Activated naive CD4-positive, alpha-beta T cell treated with anti-CD3 and anti-CD28 coated beads for 36 hours (primary cell): ENCODE data around the gene CXCL8. TPM values are rescaled to one million over a fixed set of nuclear protein-coding genes. Genes with fewer than 3 reads are reported as not detected.
"Not testable (repeated sequence)": the region's sequence is repeated elsewhere in the genome, so short reads cannot be mapped to it uniquely, and the experiment has no call there.

Experiments
- CTCF ChIA-PET: fragments of 350-600 bp; sonication (Branson Sonifier 250); formaldehyde crosslinking; loops from one replicate; lab custom pipeline; 2021; ENCODE audit warnings: antibody characterized with exemption; lab: Charles Lee
- DNase-seq: peaks from one replicate; pipeline ENCODE4 v3.0.0-alpha.2; 2020
- H3K27ac Mint-ChIP-seq: one replicate; pipeline ENCODE4 v1.8.0; 2021; ENCODE audit warnings: mild to moderate bottlenecking, mixed read lengths
- H3K27me3 Mint-ChIP-seq: one replicate; pipeline ENCODE4 v1.8.0; 2021; ENCODE audit warnings: low read depth, mixed read lengths
- H3K36me3 Mint-ChIP-seq: one replicate; pipeline ENCODE4 v1.8.0; 2021; ENCODE audit warnings: low read depth, mixed read lengths
- H3K4me1 Mint-ChIP-seq: one replicate; pipeline ENCODE4 v1.8.0; 2021; ENCODE audit warnings: low read depth, mixed read lengths
- H3K4me3 Mint-ChIP-seq: one replicate; pipeline ENCODE4 v1.8.0; 2021; ENCODE audit warnings: mild to moderate bottlenecking, moderate library complexity, mixed read lengths
- H3K9me3 Mint-ChIP-seq: one replicate; pipeline ENCODE4 v1.8.0; 2021; ENCODE audit warnings: mixed read lengths
- intact Hi-C: fragments of 100-400 bp; cut with micrococcal nuclease; formaldehyde crosslinking; loops from one replicate; pipeline ENCODE4 v1.15.1; 2023
- total RNA-seq, 2 experiments: library from RNA; stranded (reverse); gene quantifications; one replicate each; pipeline ENCODE4 v1.2.3, GENCODE V29; 2021

Gene CXCL8
- total RNA-seq, result not detected

GRCh38 chr4:73740353-73740778 lies at the start of gene CXCL8:
Gene CXCL8 (plus strand): TSS chr4:73740569. CDS start chr4:73740659, 90 bp downstream.
- no peak within 1 kb of the TSS for H3K4me3 Mint-ChIP-seq
- no peaks in the 10 kb centered on the region for H3K9me3 Mint-ChIP-seq
- no peak for DNase-seq
- intact Hi-C loops, result no loop called here
- no peaks in the 10 kb centered on the region for H3K27me3 Mint-ChIP-seq
- no peaks in the 10 kb centered on the region for H3K4me1 Mint-ChIP-seq
- H3K27ac Mint-ChIP-seq, result no peak within 1 kb of the TSS
- H3K36me3 Mint-ChIP-seq, result no peaks in the 10 kb centered on the region
- CTCF ChIA-PET, result interaction anchor here (0.6 kb wide), 1 partner anchor 13 kb away, joined by 3 read pairs; no protein-coding TSS in a partner anchor

- H3K27ac Mint-ChIP-seq, H3K4me3 Mint-ChIP-seq, intact Hi-C loops, H3K27me3 Mint-ChIP-seq, H3K4me1 Mint-ChIP-seq, CTCF ChIA-PET, H3K9me3 Mint-ChIP-seq, H3K36me3 Mint-ChIP-seq, DNase-seq: not testable (repeated sequence)
Observed at GRCh38 chr4:73691201-73691600, 49.2 kb upstream of the CXCL8 start.

- Mint-ChIP-seq H3K36me3 (no peaks in the 10 kb centered on the region), H3K27me3 (no peaks in the 10 kb centered on the region), H3K27ac (no peak overlapping the region), H3K4me3 (no peak overlapping the region), H3K9me3 (peaks cover 3% of the 10 kb centered on the region), H3K4me1 (no peaks in the 10 kb centered on the region)
- DNase-seq, result no peak
- intact Hi-C loops, result no loop called here
- CTCF ChIA-PET, result no interaction called here
Observed at GRCh38 chr4:73691759-73692158, 48.6 kb upstream of the CXCL8 start.

- intact Hi-C loops, result no loop called here
- Mint-ChIP-seq H3K27ac (no peak overlapping the region), H3K36me3 (no peaks in the 10 kb centered on the region), H3K4me3 (no peak overlapping the region), H3K27me3 (no peaks in the 10 kb centered on the region), H3K4me1 (no peaks in the 10 kb centered on the region), H3K9me3 (peaks cover 3% of the 10 kb centered on the region)
- DNase-seq, result no peak
- CTCF ChIA-PET, result no interaction called here
Observed at GRCh38 chr4:73692254-73692653, 48.1 kb upstream of the CXCL8 start.

GRCh38 chr4:73692701-73693100 lies 47.7 kb upstream of the CXCL8 start:
- peaks cover 3% of the 10 kb centered on the region for H3K9me3 Mint-ChIP-seq
- CTCF ChIA-PET, result interaction anchor here (0.6 kb wide), 1 partner anchor 39 kb away, joined by 3 read pairs; no protein-coding TSS in a partner anchor
- no peak overlapping the region for H3K4me3 Mint-ChIP-seq
- DNase-seq, result no peak
- H3K4me1 Mint-ChIP-seq, result no peaks in the 10 kb centered on the region
- no peak overlapping the region for H3K27ac Mint-ChIP-seq
- H3K36me3 Mint-ChIP-seq, result no peaks in the 10 kb centered on the region
- H3K27me3 Mint-ChIP-seq, result no peaks in the 10 kb centered on the region
- intact Hi-C loops, result no loop called here

- H3K27ac Mint-ChIP-seq, result no peak overlapping the region
- H3K4me3 Mint-ChIP-seq, result no peak overlapping the region
- no peak for DNase-seq
- intact Hi-C loops, result no loop called here
- CTCF ChIA-PET, result no interaction called here
- H3K36me3 Mint-ChIP-seq, result no peaks in the 10 kb centered on the region
- H3K4me1 Mint-ChIP-seq, result no peaks in the 10 kb centered on the region
- H3K27me3 Mint-ChIP-seq, result no peaks in the 10 kb centered on the region
- peaks cover 3% of the 10 kb centered on the region for H3K9me3 Mint-ChIP-seq
Observed at GRCh38 chr4:73693811-73694210, 46.6 kb upstream of the CXCL8 start.

GRCh38 chr4:73698217-73698616 lies 42.2 kb upstream of the CXCL8 start:
- Mint-ChIP-seq H3K36me3 (no peaks in the 10 kb centered on the region), H3K27ac (no peak overlapping the region), H3K4me1 (no peaks in the 10 kb centered on the region), H3K27me3 (no peaks in the 10 kb centered on the region), H3K9me3 (no peaks in the 10 kb centered on the region), H3K4me3 (no peak overlapping the region)
- CTCF ChIA-PET, result no interaction called here
- intact Hi-C loops, result no loop called here
- DNase-seq, result no peak

GRCh38 chr4:73701116-73701515 lies 39.3 kb upstream of the CXCL8 start:
- no peak for DNase-seq
- Mint-ChIP-seq H3K9me3 (no peaks in the 10 kb centered on the region), H3K4me3 (no peak overlapping the region), H3K4me1 (no peaks in the 10 kb centered on the region), H3K27me3 (no peaks in the 10 kb centered on the region), H3K36me3 (no peaks in the 10 kb centered on the region), H3K27ac (no peak overlapping the region)
- CTCF ChIA-PET, result no interaction called here
- intact Hi-C loops, result no loop called here

GRCh38 chr4:73702796-73703287 lies 37.5 kb upstream of the CXCL8 start:
- no peaks in the 10 kb centered on the region for H3K36me3 Mint-ChIP-seq
- no peaks in the 10 kb centered on the region for H3K9me3 Mint-ChIP-seq
- intact Hi-C loops, result no loop called here
- H3K4me3 Mint-ChIP-seq, result no peak overlapping the region
- H3K27me3 Mint-ChIP-seq, result no peaks in the 10 kb centered on the region
- no peaks in the 10 kb centered on the region for H3K4me1 Mint-ChIP-seq
- no peak overlapping the region for H3K27ac Mint-ChIP-seq
- CTCF ChIA-PET, result no interaction called here
- DNase-seq, result no peak

GRCh38 chr4:73703320-73703719 lies 37.0 kb upstream of the CXCL8 start:
- no peaks in the 10 kb centered on the region for H3K27me3 Mint-ChIP-seq
- H3K27ac Mint-ChIP-seq, result no peak overlapping the region
- DNase-seq, result no peak
- no peaks in the 10 kb centered on the region for H3K36me3 Mint-ChIP-seq
- CTCF ChIA-PET, result no interaction called here
- no peak overlapping the region for H3K4me3 Mint-ChIP-seq
- intact Hi-C loops, result no loop called here
- no peaks in the 10 kb centered on the region for H3K9me3 Mint-ChIP-seq
- H3K4me1 Mint-ChIP-seq, result no peaks in the 10 kb centered on the region

- H3K27ac Mint-ChIP-seq, result no peak overlapping the region
- H3K4me1 Mint-ChIP-seq, result no peaks in the 10 kb centered on the region
- H3K4me3 Mint-ChIP-seq, result no peak overlapping the region
- no peaks in the 10 kb centered on the region for H3K9me3 Mint-ChIP-seq
- CTCF ChIA-PET, result no interaction called here
- intact Hi-C loops, result no loop called here
- H3K27me3 Mint-ChIP-seq, result no peaks in the 10 kb centered on the region
- H3K36me3 Mint-ChIP-seq, result no peaks in the 10 kb centered on the region
- no peak for DNase-seq
Observed at GRCh38 chr4:73704314-73705055, 35.9 kb upstream of the CXCL8 start.

- H3K4me3 Mint-ChIP-seq, result no peak overlapping the region
- no peaks in the 10 kb centered on the region for H3K27me3 Mint-ChIP-seq
- no peaks in the 10 kb centered on the region for H3K4me1 Mint-ChIP-seq
- CTCF ChIA-PET, result no interaction called here
- H3K36me3 Mint-ChIP-seq, result no peaks in the 10 kb centered on the region
- H3K27ac Mint-ChIP-seq, result no peak overlapping the region
- H3K9me3 Mint-ChIP-seq, result no peaks in the 10 kb centered on the region
- DNase-seq, result no peak
- intact Hi-C loops, result no loop called here
Observed at GRCh38 chr4:73705056-73705432, 35.3 kb upstream of the CXCL8 start.

- Mint-ChIP-seq H3K27me3 (no peaks in the 10 kb centered on the region), H3K4me1 (no peaks in the 10 kb centered on the region), H3K4me3 (no peak overlapping the region), H3K9me3 (no peaks in the 10 kb centered on the region), H3K27ac (no peak overlapping the region), H3K36me3 (no peaks in the 10 kb centered on the region)
- intact Hi-C loops, result no loop called here
- DNase-seq, result no peak
- CTCF ChIA-PET, result no interaction called here
Observed at GRCh38 chr4:73705721-73706120, 34.6 kb upstream of the CXCL8 start.
